HG03103 (cell line): ENCODE data around the gene MYL3.
"Not testable (repeated sequence)": the region's sequence is repeated elsewhere in the genome, so short reads cannot be mapped to it uniquely, and the experiment has no call there.

Experiments used
- ATAC-seq: cut with Tn5 transposase; IDR thresholded peaks from one replicate; pipeline ENCODE4 v1.9.1; 2021; ENCODE audit warnings: low read depth; ENCODE audit not compliant: unreplicated experiment

MYL3 gene

GRCh38 chr3:46863261-46863782 lies at the start of gene MYL3:
Gene MYL3, minus strand, starts transcription at chr3:46863444. Its CDS starts 54 bp downstream, at chr3:46863390.
- ATAC-seq: no peak

- ATAC-seq: no peak
These were observed 49.7 kb upstream of the MYL3 start for GRCh38 chr3:46912986-46913385.

GRCh38 chr3:46910914-46911313 lies 47.7 kb upstream of the MYL3 start:
- ATAC-seq: not testable (repeated sequence)

- ATAC-seq: no peak
These were observed 47.0 kb upstream of the MYL3 start for GRCh38 chr3:46910166-46910760.

- ATAC-seq: peak; percentile 56
These were observed 46.4 kb upstream of the MYL3 start for GRCh38 chr3:46909535-46910161.

- no peak for ATAC-seq
These were observed 45.8 kb upstream of the MYL3 start for GRCh38 chr3:46908986-46909534.

GRCh38 chr3:46908294-46908985 lies 45.2 kb upstream of the MYL3 start:
- ATAC-seq: no peak

GRCh38 chr3:46907960-46908293 lies 44.7 kb upstream of the MYL3 start:
- no peak for ATAC-seq

- no peak for ATAC-seq
These were observed 44.0 kb upstream of the MYL3 start for GRCh38 chr3:46907271-46907670.

GRCh38 chr3:46906471-46907058 lies 43.3 kb upstream of the MYL3 start:
- ATAC-seq: no peak

- ATAC-seq: no peak
These were observed 42.6 kb upstream of the MYL3 start for GRCh38 chr3:46905661-46906451.

- ATAC-seq: no peak
These were observed 41.9 kb upstream of the MYL3 start for GRCh38 chr3:46905213-46905560.

- ATAC-seq: no peak
These were observed 41.3 kb upstream of the MYL3 start for GRCh38 chr3:46904303-46905212.

- no peak for ATAC-seq
These were observed 40.4 kb upstream of the MYL3 start for GRCh38 chr3:46903341-46904302.

- ATAC-seq: no peak
These were observed 39.0 kb upstream of the MYL3 start for GRCh38 chr3:46902188-46902631.

- ATAC-seq: no peak
These were observed 38.4 kb upstream of the MYL3 start for GRCh38 chr3:46901591-46902187.

- no peak for ATAC-seq
These were observed 37.8 kb upstream of the MYL3 start for GRCh38 chr3:46901061-46901460.

- no peak for ATAC-seq
These were observed 37.1 kb upstream of the MYL3 start for GRCh38 chr3:46900356-46900755.
